HL-60 (cell line): ENCODE measurements around the gene ECE2.

ENCODE experiments used
- GABPA ChIP-seq: IDR thresholded peaks from 2 replicates; pipeline ENCODE4 v1.6.1; 2012; ENCODE audit warnings: low read depth
- POLR2AphosphoS5 ChIP-seq: IDR thresholded peaks from 2 replicates; pipeline ENCODE4 v1.6.1; 2012; ENCODE audit warnings: low read depth
- SPI1 ChIP-seq: IDR thresholded peaks from 2 replicates; pipeline ENCODE4 v1.6.1; 2012; ENCODE audit warnings: low read depth, mild to moderate bottlenecking, borderline replicate concordance
- TF ChIP-seq, protein P1 (sequence below): IDR thresholded peaks from one replicate; pipeline ENCODE4 v1.5.1; 2011; ENCODE audit warnings: low read length, control low read depth, inconsistent platforms; ENCODE audit not compliant: insufficient read depth
- TF ChIP-seq, protein P2 (sequence below): IDR thresholded peaks from 2 replicates; pipeline ENCODE4 v1.6.1; 2012; ENCODE audit warnings: low read depth; ENCODE audit not compliant: insufficient replicate concordance

DNA sequence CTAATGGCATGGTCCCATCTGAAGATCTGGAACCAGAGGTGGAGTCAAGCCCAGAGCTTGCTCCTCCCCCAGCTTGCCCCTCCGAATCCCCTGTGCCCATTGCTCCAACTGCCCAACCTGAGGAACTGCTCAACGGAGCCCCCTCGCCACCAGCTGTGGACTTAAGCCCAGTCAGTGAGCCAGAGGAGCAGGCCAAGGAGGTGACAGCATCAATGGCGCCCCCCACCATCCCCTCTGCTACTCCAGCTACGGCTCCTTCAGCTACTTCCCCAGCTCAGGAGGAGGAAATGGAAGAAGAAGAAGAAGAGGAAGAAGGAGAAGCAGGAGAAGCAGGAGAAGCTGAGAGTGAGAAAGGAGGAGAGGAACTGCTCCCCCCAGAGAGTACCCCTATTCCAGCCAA lies 45.8 kb downstream of the ECE2 start:
- TF ChIP-seq, protein P1, sequence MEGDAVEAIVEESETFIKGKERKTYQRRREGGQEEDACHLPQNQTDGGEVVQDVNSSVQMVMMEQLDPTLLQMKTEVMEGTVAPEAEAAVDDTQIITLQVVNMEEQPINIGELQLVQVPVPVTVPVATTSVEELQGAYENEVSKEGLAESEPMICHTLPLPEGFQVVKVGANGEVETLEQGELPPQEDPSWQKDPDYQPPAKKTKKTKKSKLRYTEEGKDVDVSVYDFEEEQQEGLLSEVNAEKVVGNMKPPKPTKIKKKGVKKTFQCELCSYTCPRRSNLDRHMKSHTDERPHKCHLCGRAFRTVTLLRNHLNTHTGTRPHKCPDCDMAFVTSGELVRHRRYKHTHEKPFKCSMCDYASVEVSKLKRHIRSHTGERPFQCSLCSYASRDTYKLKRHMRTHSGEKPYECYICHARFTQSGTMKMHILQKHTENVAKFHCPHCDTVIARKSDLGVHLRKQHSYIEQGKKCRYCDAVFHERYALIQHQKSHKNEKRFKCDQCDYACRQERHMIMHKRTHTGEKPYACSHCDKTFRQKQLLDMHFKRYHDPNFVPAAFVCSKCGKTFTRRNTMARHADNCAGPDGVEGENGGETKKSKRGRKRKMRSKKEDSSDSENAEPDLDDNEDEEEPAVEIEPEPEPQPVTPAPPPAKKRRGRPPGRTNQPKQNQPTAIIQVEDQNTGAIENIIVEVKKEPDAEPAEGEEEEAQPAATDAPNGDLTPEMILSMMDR: no peak
- TF ChIP-seq POLR2AphosphoS5: no peak
- no peak for TF ChIP-seq SPI1
- TF ChIP-seq GABPA: no peak
- TF ChIP-seq, protein P2, sequence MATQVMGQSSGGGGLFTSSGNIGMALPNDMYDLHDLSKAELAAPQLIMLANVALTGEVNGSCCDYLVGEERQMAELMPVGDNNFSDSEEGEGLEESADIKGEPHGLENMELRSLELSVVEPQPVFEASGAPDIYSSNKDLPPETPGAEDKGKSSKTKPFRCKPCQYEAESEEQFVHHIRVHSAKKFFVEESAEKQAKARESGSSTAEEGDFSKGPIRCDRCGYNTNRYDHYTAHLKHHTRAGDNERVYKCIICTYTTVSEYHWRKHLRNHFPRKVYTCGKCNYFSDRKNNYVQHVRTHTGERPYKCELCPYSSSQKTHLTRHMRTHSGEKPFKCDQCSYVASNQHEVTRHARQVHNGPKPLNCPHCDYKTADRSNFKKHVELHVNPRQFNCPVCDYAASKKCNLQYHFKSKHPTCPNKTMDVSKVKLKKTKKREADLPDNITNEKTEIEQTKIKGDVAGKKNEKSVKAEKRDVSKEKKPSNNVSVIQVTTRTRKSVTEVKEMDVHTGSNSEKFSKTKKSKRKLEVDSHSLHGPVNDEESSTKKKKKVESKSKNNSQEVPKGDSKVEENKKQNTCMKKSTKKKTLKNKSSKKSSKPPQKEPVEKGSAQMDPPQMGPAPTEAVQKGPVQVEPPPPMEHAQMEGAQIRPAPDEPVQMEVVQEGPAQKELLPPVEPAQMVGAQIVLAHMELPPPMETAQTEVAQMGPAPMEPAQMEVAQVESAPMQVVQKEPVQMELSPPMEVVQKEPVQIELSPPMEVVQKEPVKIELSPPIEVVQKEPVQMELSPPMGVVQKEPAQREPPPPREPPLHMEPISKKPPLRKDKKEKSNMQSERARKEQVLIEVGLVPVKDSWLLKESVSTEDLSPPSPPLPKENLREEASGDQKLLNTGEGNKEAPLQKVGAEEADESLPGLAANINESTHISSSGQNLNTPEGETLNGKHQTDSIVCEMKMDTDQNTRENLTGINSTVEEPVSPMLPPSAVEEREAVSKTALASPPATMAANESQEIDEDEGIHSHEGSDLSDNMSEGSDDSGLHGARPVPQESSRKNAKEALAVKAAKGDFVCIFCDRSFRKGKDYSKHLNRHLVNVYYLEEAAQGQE: no peak
